PC-3 (cell line): Measurements from ENCODE around the gene HLF. TPM values are rescaled to one million over a fixed set of nuclear protein-coding genes. Genes with fewer than 3 reads are reported as not detected.

ENCODE experiments used
- ATAC-seq: fragments of 200-7000 bp; cut with Tn5 transposase; 2 replicates; pipeline ENCODE4 v1.9.1; 2020; ENCODE audit warnings: mild to moderate bottlenecking, moderate library complexity
- BruUV-seq: library from RNA; stranded (reverse); fragments of 400-500 nt; replicated peaks from 2 replicates; lab custom pipeline; 2021; lab: Mats Ljungman, UMichigan
- CTCF ChIA-PET: fragments of 300-600 bp; sonication (Branson Sonifier 250); formaldehyde crosslinking; loops from one replicate; lab custom pipeline; 2022; ENCODE audit warnings: antibody characterized with exemption; lab: Charles Lee
- POLR2A ChIA-PET: fragments of 300-600 bp; sonication (Branson Sonifier 250); formaldehyde crosslinking; loops from one replicate; lab custom pipeline; 2022; ENCODE audit warnings: antibody characterized with exemption; ENCODE audit not compliant: unreplicated experiment; lab: Charles Lee
- DNase-seq: peaks from one replicate; pipeline ENCODE4 v3.0.0-alpha.2; 2015
- H2AFZ ChIP-seq: fragments of 300-600 bp; sonication (generic); 2 replicates; pipeline ENCODE4 v1.6.0; 2016; ENCODE audit warnings: antibody characterized with exemption, low read length
- H3F3A ChIP-seq: fragments of 300-600 bp; sonication (generic); one replicate; pipeline ENCODE4 v1.6.0; 2017; ENCODE audit warnings: antibody characterized with exemption, low read length, control low read depth, mild to moderate bottlenecking; ENCODE audit not compliant: unreplicated experiment
- H3K27ac ChIP-seq: fragments of 300-600 bp; sonication (generic); 2 replicates; pipeline ENCODE4 v1.5.1; 2016; ENCODE audit warnings: mild to moderate bottlenecking, low read length
- H3K27me3 ChIP-seq: fragments of 300-600 bp; sonication (generic); 2 replicates; pipeline ENCODE4 v1.6.1; 2016; ENCODE audit warnings: low read length, mixed read lengths
- H3K36me3 ChIP-seq: fragments of 300-600 bp; sonication (generic); 2 replicates; pipeline ENCODE4 v1.6.1; 2016; ENCODE audit warnings: low read depth, mixed run types, low read length, mixed read lengths
- H3K4me1 ChIP-seq: fragments of 300-600 bp; sonication (generic); 2 replicates; pipeline ENCODE4 v1.5.1; 2016; ENCODE audit warnings: low read length; ENCODE audit not compliant: insufficient read depth
- H3K4me2 ChIP-seq: fragments of 300-600 bp; sonication (generic); 2 replicates; pipeline ENCODE4 v1.6.0; 2016; ENCODE audit warnings: low read length
- H3K4me3 ChIP-seq: fragments of 300-600 bp; sonication (generic); 2 replicates; pipeline ENCODE4 v1.5.1; 2016; ENCODE audit warnings: mild to moderate bottlenecking, low read length, mixed read lengths
- H3K79me2 ChIP-seq: fragments of 300-600 bp; sonication (generic); 2 replicates; pipeline ENCODE4 v1.6.1; 2017; ENCODE audit warnings: low read length, mixed read lengths
- H3K9ac ChIP-seq: fragments of 300-600 bp; sonication (generic); 2 replicates; pipeline ENCODE4 v1.6.0; 2016; ENCODE audit warnings: mild to moderate bottlenecking, low read length
- H3K9me2 ChIP-seq: fragments of 300-600 bp; sonication (generic); replicated peaks from 2 replicates; pipeline ENCODE4 v1.6.1; 2016; ENCODE audit warnings: mixed run types, low read length, mixed read lengths
- H3K9me3 ChIP-seq: fragments of 300-600 bp; sonication (generic); 2 replicates; pipeline ENCODE4 v1.6.1; 2016; ENCODE audit warnings: low read length, mixed read lengths
- H4K20me1 ChIP-seq: fragments of 300-600 bp; sonication (generic); 2 replicates; pipeline ENCODE4 v1.6.1; 2016; ENCODE audit warnings: low read length, mixed read lengths
- EZH2 ChIP-seq: fragments of 300-600 bp; sonication (generic); IDR thresholded peaks from one replicate; pipeline ENCODE4 v1.6.1; 2017; ENCODE audit warnings: antibody characterized with exemption, mild to moderate bottlenecking, low read length; ENCODE audit not compliant: unreplicated experiment
- EZH2phosphoT487 ChIP-seq: fragments of 300-600 bp; sonication (generic); IDR thresholded peaks from 2 replicates; pipeline ENCODE4 v1.6.1; 2018; ENCODE audit warnings: mild to moderate bottlenecking, antibody characterized with exemption, low read length, borderline replicate concordance
- intact Hi-C: fragments of 100-400 bp; cut with micrococcal nuclease; formaldehyde crosslinking; loops from 2 replicates; pipeline ENCODE4 v1.9.0; 2023
- total RNA-seq: library from RNA; depleted of rRNA; stranded (reverse); fragments of >200 nt; gene quantifications from 2 replicates; pipeline ENCODE4 v1.2.3, GENCODE V29; 2014
- TF ChIP-seq, protein P1 (sequence below): fragments of 300-600 bp; sonication (generic); conservative IDR thresholded peaks from 2 replicates; pipeline ENCODE4 v1.5.1; 2017; ENCODE audit warnings: antibody characterized with exemption, low read depth, mild to moderate bottlenecking, low read length

The HLF gene
- total RNA-seq, 1 experiment from 2014 or later: 0.66 TPM

DNA sequence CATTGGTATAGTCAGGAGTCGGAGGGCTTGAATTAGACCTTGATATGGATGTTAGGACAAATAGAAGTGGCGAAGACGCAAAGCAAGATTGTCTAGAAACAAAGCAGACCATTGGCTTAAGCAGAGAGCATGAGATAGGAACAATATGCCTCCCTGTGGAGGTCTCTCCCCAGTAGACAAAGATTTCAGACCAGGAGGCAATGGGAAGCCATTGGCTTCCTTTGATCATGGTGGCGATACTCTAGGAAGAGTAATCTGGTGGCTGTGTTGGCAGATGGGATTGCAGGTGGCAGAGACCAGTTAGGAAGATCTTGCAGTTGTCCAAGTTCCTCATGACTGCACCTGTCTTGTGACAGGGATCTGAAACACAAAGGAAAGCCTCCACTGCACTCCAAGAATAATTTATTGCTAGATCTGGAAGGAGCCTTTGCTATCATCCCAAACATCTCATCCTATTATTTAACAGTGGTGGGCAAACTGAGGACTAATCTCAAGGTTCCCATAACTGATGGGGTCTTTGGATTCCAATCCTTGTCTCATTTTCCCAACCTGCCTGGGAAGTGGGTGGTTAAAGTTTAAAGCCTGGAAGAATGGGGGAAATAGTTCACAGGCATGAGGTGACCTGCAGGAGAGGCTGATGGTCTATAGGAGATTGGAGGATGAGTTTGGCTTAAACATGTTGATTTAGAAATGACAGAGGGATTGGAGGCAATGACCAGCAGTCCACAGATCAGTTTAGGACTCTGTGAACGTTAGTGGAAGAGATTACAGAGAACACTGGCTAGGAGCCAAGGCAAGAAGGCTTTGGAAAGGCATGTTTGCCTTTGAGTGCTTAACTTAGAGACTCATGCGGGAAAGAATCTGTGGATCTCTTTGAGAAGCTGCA lies 37.0 kb downstream of the HLF start:
- ChIA-PET CTCF (no interaction called here), POLR2A (no interaction called here)
- intact Hi-C loops: no loop called here
- DNase-seq (peak; percentile 14), ATAC-seq (no peak)
- no peak overlapping the region for H3K4me2 ChIP-seq
- no peaks in the 10 kb centered on the region for H3F3A ChIP-seq
- TF ChIP-seq, protein P1, sequence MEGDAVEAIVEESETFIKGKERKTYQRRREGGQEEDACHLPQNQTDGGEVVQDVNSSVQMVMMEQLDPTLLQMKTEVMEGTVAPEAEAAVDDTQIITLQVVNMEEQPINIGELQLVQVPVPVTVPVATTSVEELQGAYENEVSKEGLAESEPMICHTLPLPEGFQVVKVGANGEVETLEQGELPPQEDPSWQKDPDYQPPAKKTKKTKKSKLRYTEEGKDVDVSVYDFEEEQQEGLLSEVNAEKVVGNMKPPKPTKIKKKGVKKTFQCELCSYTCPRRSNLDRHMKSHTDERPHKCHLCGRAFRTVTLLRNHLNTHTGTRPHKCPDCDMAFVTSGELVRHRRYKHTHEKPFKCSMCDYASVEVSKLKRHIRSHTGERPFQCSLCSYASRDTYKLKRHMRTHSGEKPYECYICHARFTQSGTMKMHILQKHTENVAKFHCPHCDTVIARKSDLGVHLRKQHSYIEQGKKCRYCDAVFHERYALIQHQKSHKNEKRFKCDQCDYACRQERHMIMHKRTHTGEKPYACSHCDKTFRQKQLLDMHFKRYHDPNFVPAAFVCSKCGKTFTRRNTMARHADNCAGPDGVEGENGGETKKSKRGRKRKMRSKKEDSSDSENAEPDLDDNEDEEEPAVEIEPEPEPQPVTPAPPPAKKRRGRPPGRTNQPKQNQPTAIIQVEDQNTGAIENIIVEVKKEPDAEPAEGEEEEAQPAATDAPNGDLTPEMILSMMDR: no peak
- TF ChIP-seq EZH2 (no peak), EZH2phosphoT487 (no peak)
- no peak overlapping the region for H2AFZ ChIP-seq
- H3K27ac ChIP-seq: no peak overlapping the region
- no peaks in the 10 kb centered on the region for H3K79me2 ChIP-seq
- 0 out of 2 replicates have a peak, but pooled peaks cover 4% of the 10 kb centered on the region for H3K27me3 ChIP-seq
- H3K9me3 ChIP-seq: no peaks in the 10 kb centered on the region
- H3K4me1 ChIP-seq: no peaks in the 10 kb centered on the region
- no peak overlapping the region for H3K9ac ChIP-seq
- H3K36me3 ChIP-seq: no peaks in the 10 kb centered on the region
- no peaks in the 10 kb centered on the region for H3K9me2 ChIP-seq
- H4K20me1 ChIP-seq: no peaks in the 10 kb centered on the region
- no peak overlapping the region for H3K4me3 ChIP-seq
- no TSS peak for BruUV-seq

DNA sequence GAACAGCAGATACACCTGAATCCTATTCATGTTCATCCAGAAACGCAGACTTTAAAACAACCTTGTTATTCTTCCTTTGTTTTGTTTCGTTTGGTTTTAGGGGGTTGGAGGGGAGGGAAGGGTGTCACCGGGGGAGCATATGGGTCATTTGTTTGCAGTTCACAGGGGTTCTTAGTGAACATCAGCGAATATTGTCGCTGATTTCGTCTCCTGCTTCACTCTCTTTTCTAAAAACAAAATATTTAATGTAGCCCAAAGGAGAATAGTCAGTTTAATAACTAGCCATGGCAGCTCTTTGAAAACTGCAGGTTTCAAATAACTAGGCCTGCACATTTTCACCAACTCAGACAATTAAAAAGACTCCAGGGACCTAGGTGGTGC lies 37.6 kb downstream of the HLF start:
- Histone ChIP-seq H3K27me3 (0 out of 2 replicates have a peak, but pooled peaks cover 4% of the 10 kb centered on the region), H3K4me2 (no peak overlapping the region), H3K27ac (no peak overlapping the region), H3K9me3 (no peaks in the 10 kb centered on the region), H3K9me2 (no peaks in the 10 kb centered on the region), H3K4me1 (no peaks in the 10 kb centered on the region), H2AFZ (no peak overlapping the region), H3K4me3 (no peak overlapping the region), H3K79me2 (no peaks in the 10 kb centered on the region), H4K20me1 (no peaks in the 10 kb centered on the region), H3F3A (no peaks in the 10 kb centered on the region), H3K9ac (no peak overlapping the region), H3K36me3 (no peaks in the 10 kb centered on the region)
- no peak for DNase-seq
- BruUV-seq: no TSS peak
- intact Hi-C loops: no loop called here
- ChIA-PET CTCF (no interaction called here), POLR2A (no interaction called here)
- ATAC-seq: no peak
- TF ChIP-seq, protein P1: no peak
- TF ChIP-seq EZH2phosphoT487: no peak
- no peak for TF ChIP-seq EZH2

DNA sequence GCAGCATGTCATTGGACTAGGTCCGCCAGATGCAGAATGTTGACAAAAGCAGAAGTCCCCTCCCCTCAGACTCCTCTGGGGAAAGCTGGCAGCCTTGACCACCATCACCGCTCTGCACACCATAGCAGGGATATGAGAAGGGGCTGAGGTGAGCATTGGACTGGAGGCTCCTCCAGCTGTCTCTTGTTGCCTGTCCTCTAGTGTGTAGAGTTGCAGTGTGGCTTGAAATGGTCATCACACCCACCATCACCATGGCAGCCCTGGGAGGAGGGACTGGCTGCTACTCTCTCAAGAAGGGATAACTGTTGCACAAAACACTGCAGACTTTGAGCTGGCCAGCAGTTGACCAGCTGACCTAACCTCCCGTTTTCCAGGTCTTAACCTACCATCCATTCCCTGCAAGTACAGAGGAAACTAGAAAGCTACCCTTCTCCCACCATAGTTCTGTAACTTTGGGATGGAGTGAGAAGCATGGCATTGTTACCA lies 38.3 kb downstream of the HLF start:
- H3F3A ChIP-seq: no peaks in the 10 kb centered on the region
- ChIA-PET POLR2A (no interaction called here), CTCF (interaction anchor here (1.4 kb wide), 1 partner anchor 211 kb away, joined by 7 read pairs; no protein-coding TSS in a partner anchor)
- H3K9me2 ChIP-seq: no peaks in the 10 kb centered on the region
- no peaks in the 10 kb centered on the region for H3K9me3 ChIP-seq
- no peaks in the 10 kb centered on the region for H4K20me1 ChIP-seq
- 0 out of 2 replicates have a peak, but pooled peaks cover 4% of the 10 kb centered on the region for H3K27me3 ChIP-seq
- intact Hi-C loops: no loop called here
- no peak overlapping the region for H3K27ac ChIP-seq
- BruUV-seq: no TSS peak
- no peak overlapping the region for H3K4me3 ChIP-seq
- H3K9ac ChIP-seq: no peak overlapping the region
- no peaks in the 10 kb centered on the region for H3K36me3 ChIP-seq
- no peak for TF ChIP-seq EZH2
- no peak for TF ChIP-seq EZH2phosphoT487
- TF ChIP-seq, protein P1: no peak
- no peaks in the 10 kb centered on the region for H3K79me2 ChIP-seq
- no peak for ATAC-seq
- H3K4me2 ChIP-seq: no peak overlapping the region
- no peaks in the 10 kb centered on the region for H3K4me1 ChIP-seq
- no peak overlapping the region for H2AFZ ChIP-seq
- DNase-seq: no peak
